MV-4-11 (cell line): Measurements from ENCODE around the gene KRTAP10-9.
"Not testable (repeated sequence)": the region's sequence is repeated elsewhere in the genome, so short reads cannot be mapped to it uniquely, and the experiment has no call there.

ENCODE experiments used
- DNase-seq: peaks from one replicate; lab custom pipeline; 2025; lab: John Stamatoyannopoulos, UW

The KRTAP10-9 gene

DNA sequence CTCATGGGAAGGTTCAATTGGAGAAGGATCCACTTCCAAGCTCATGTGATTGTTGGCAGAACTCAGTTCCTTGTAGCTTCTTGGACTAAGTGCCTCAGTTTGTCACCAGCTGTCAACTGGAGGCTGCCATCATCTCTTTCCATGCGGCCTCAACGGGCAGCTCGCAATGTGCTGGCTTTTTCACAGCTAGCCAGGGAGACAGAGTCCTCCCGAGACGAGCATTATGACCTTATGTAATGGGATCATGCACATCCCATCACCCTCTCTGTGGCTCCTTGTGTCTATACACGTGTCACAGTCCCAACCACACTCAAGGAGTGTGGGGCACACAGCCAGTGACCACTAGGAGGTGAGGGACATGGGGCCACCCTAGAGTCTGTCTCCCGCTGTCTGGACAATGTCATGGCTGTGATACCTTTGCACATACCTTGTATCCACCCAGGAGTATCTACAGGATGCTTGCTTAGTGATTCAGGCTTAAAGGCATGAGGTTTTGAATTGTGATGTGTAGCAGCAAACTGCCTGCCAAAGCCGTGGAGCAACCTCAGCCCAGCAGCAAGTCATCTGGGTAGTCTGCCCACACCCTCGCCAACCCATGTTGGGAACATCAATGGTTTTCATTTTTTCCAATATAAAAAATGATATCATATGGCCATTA lies 30.7 kb upstream of the KRTAP10-9 start:
- DNase-seq, result no peak

DNA sequence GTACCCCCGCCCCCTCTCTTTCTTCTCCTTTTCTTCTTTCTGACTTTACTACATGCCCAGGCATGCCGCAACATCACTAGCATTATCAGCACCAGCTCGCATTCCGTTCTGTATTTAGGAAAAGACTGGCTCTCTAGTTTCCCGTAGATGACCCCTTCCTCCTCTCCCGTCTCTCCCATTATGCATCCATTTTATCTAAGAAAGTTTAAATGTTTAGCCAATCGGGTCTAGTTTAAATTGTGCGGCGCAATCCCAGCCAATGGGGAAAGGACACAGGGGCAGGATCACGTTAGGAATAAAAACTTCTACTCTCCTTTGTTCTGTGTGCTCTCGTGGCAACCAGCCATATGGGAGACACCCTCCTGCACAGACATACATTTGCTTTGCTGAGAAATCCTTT lies 28.8 kb upstream of the KRTAP10-9 start:
- no peak for DNase-seq

DNA sequence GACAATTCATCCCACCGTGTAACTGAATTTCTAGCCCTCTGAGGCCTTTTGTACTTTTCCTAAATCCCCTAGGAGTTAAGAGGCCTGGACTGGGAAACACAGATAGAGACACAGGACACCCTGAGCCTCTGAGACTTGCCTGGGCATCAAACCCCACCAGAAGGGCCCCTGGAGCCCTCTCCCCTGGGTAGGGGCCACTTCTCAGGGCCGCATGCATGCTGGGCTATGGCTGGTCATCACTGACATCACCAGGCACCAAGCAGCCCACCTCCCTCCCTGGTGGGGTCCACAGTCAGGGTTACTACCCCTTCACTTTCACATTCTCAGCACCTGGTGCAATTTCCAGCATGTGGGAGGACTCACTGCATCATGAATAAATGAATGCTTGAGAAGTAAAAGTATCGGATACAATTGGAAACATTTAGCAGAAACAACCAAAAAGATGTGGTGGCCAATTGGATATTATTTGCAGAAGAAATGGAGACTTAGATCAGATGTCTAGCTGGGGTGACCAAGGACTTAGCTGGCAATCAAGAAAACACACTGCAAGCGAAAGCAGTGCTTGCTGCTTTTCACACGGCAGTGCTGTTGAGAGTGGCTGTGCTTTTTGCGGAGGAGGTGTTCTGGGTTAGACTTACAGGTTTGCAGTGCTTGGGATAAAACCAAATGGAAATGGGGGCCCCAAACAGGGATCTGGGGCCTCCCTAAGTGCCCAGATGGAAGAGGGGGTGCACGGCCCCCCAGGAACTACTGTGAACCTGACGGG lies 27.4 kb upstream of the KRTAP10-9 start:
- DNase-seq, result no peak

DNA sequence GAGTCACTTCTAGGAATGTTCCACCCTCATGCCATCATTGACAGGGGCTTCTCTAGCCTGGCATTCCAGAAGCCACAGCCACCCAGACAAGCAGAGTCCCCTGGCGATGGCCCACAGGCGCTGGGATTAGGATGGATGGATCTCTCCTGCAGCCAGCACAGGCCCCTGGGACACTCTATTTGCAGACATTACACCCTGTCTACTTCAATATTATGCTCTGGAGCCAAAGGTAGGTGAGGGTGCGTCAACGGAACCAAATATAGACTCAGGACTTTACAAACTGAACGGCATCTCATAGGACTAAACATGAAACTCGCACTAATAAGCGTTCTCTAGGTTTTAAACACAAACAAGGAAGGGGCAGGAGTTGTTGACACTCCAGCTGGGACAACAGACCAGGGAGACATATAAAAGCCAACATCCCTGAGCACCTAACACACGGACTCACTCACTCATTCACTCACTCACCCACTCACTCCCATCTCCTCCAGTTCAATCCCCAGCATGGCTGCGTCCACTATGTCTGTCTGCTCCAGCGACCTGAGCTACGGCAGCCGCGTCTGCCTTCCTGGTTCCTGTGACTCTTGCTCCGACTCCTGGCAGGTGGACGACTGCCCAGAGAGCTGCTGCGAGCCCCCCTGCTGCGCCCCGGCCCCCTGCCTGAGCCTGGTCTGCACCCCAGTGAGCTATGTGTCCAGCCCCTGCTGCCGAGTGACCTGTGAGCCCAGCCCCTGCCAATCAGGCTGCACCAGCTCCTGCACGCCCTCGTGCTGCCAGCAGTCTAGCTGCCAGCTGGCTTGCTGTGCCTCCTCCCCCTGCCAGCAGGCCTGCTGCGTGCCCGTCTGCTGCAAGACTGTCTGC lies 26.5 kb upstream of the KRTAP10-9 start, which contains the start of gene KRTAP10-7:
TSS of gene KRTAP10-7 (plus strand) at position 480 of the 861 bp plus-strand sequence. CDS start at position 505, 25 bp downstream.
- DNase-seq, result not testable (repeated sequence)

DNA sequence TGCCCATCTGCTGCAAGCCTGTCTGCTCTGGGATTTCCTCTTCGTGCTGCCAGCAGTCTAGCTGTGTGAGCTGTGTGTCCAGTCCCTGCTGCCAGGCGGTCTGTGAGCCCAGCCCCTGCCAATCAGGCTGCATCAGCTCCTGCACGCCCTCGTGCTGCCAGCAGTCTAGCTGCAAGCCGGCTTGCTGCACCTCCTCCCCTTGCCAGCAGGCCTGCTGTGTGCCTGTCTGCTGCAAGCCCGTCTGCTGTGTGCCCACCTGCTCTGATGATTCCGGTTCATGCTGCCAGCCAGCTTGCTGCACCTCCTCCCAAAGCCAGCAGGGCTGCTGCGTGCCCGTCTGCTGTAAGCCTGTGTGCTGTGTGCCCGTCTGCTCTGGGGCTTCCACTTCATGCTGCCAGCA lies 25.8 kb upstream of the KRTAP10-9 start:
- not testable (repeated sequence) for DNase-seq

DNA sequence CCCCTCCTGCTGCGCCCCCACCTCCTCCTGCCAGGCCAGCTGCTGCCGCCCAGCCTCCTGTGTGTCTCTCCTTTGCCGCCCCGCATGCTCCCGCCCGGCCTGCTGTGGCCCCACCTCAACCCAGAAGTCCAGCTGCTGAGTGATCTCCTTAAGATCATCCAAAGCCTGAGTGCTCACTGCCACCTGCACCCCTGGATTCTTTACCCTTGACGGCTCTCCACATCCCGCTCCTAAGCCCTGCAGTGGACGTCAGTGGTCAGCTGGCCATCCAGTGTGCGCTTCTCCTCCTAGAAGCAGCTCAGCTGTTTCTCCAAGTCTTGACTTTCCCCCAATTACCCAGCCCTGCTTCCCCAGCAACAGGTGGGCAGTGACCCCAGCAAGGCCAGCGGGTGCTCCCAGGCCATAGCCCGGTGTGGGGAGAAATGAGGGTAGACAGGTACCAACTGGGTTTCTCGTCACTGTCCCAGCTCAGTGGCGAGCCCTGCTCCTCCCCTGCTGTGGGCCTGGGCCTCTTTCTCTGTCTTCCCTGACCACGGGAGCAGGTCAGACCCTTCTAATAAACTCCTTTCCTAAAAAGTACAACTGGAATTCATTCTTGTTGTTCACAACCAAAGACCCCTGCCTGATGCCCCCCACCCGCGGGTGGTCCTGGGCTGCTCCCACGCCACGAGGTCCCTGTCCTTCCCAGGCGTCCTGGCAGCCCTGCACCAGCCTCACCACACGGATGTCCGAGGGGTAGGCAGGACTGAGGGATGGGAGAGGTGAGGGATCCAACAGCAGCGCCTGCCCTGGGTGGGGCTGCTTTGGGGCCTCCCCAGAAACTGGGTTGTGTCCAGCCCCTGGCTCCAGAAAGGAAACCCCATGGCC lies 25.1 kb upstream of the KRTAP10-9 start:
- no peak for DNase-seq

DNA sequence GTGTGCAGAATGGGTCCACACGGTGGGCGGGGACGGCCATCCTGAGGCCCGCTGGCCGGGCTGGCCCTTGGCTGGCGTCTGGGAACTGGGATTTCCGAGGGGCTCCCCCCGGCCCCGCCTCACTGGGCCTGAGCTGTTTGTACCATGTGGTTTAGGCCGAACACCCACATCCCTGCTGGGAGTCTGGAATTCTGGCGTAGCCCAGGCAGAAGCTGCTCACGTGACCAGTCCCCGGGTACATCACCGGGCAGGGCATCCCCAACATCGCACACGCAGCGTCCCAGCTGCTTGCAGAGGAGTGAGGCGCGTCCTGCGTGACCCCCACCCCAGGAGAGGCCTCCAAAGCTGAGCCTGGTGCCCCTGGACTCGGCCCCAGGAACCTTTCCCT lies 24.4 kb upstream of the KRTAP10-9 start:
- DNase-seq, result no peak

DNA sequence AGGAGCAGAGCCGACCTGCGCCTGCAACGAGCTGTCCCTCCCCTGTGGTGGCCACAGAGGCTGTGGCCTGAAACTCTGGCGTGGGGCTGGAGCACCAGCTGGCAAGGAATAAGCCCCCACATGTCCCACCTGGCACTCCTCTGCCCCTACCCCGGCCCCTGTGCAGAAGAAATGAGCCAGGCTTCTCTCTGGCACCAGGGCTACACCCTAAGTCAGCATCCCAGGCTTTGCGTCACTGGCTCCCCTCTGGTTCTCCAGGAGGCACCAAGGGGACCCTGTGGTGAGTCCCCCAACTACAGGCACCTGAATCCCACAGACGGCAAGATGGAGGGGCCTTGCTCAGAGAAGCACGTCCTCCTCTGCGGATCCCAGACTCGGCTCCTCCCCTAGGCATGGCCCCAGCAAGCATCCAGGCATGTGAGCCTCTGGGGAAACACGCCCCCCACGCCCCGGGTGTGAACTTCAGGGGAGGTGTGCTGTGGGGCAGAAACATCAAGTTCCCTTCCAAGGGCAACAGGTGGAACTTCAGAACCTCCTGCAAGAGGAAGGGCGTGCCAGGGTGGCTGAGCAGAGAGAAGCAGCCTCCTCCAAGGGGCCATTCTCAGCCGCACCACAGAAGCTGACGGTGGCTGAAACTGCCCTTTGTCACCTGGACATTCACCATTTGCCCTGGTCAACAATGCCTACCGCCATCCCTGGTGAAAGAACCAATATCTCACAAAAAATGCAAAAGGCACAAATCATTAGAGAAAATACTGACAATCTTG lies 23.6 kb upstream of the KRTAP10-9 start:
- DNase-seq, result no peak

DNA sequence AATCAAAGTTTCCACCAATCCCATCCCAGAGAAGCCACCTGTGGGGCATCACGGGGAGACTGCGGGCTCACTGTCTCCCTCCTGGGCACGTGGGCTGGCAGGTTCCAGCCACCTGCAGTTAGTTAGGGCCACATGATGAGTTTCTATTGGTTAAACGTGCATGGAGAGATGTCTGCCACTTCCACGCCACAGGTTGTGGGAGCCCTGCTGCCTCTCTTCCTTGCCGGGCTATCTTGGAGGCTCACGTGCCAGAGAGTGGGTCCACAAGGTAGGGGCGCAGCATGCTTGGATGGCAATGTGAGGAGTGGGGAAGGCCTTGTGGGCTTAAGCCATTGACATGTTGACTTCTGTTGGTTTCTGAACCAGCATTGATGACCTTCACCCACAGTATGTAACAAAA lies 23.0 kb upstream of the KRTAP10-9 start:
- DNase-seq, result no peak

DNA sequence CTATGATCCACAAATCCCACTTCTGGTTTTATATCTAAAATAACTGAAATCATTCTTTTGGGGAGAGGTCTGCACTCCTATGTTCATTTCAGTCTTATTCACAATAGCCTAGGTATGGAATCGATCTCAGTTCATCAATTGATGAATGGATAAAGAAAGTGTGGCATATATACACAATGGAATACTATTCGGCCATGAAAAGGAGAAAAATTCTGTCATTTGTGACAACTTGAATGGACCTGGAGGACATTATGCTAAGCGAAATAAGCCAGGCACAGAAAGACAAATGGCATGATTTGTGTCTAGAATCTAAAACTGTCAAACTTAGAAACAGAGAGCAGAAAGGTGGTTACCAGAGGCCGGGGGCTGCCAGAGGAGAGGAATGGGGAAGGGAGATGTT lies 20.4 kb upstream of the KRTAP10-9 start:
- no peak for DNase-seq

DNA sequence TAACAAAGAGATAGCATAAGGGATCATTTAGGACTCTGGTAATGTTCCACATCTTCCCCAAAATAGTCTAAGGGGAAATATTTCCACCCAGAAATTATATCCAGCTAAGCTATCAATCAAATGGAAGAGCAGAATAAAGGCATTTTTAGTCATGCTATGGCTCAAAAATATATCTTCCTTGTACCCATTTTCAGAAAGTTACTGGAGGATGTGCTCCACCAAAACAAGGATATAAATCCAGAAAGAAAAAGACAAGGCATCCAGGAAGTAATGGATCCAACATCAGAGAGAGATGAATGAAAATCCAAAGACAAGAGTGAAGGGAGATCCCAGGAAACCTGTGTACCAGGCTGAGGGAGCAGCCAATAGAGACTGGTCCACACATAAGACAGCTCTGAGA lies 17.7 kb upstream of the KRTAP10-9 start:
- DNase-seq, result no peak

DNA sequence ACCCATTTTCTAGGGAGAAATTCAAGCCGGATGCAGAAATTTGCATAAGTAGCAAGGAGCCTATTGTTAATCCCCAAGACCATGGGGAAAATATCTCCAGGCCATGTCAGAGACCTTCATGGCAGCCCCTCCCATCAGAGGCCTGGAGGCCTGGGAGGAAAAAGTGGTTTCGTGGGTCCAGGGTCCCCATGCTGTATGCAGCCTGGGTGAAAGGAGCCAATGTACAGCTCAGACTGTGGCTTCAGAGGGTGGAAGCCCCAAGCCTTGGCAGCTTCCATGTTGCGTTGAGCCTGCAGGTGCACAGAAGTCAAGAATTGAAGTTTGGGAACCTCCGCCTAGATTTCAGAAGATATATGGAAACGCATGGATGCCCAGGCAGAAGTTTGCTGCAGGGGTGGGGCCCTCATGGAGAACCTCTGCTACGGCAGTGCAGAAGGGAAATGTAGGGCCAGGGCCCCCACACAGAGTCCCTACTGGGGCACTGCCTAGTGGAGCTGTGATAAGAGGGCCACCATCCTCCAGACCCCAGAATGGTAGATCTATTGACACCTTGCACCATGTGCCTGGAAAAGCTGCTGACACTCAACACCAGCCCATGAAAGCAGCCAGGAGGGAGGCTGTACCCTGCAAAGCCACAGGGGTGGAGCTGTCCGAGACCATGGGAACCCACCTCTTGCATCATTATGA lies 16.6 kb upstream of the KRTAP10-9 start:
- DNase-seq, result not testable (repeated sequence)

DNA sequence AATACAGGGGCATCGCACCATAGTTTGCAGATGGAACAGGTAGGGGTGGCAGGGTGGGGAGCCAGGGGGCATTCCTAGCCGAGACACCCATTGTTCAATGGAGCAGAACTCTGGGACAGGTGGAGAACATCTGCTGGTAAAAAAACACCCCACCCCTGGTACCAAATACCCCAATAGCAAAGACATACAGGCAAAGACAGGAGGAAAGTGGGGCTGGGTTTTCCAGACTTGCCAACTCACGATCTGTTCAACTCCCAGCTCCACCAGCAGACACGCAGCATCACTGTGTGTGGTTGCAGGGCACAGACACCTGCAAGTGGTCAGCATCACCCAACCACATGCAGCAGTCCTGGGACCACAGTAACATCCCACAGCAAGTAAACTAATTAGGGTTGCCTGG lies 15.3 kb upstream of the KRTAP10-9 start:
- no peak for DNase-seq

DNA sequence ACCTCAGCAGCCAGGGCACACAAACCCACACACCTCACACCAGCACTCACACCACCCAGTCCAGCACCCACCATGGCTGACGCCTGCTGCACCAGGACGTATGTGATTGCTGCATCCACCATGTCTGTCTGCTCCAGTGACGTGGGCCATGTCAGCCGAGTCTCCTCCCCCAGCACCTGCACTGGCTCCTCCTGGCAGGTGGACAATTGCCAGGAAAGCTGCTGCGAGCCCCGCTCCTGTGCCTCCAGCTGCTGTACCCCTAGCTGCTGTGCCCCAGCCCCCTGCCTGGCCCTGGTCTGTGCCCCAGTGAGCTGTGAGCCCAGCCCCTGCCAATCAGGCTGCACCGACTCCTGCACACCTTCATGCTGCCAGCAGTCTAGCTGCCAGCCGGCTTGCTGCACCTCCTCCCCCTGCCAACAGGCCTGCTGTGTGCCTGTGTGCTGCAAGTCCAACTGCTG lies 14.8 kb upstream of the KRTAP10-9 start, which contains the start of gene KRTAP10-8:
TSS of gene KRTAP10-8 (plus strand) at position 51 of the 458 bp plus-strand sequence. CDS start at position 73, 22 bp downstream.
- DNase-seq, result no peak

DNA sequence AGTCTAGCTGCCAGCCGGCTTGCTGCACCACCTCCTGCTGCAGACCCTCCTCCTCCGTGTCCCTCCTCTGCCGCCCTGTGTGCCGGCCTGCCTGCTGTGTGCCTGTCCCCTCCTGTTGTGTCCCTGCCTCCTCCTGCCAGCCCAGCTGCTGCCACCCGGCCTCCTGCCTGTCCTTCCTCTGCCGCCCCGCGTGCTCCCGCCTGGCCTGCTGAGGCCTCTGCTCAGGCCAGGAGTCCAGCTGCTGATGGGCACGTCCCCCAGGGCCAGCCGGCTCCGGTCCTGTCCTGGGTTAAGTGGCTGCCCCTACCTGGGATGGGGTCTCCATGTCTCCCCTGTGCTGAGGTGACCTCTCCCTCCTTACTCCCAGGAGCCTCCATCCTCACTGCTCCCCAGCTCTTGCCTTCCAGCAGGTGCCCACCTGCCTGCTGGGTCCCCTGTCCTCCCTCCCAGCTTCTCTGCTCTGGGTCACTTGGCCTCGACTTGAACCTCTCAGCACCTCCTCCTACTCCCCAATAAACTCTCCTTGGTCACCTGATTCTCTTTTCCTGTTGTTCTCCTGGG lies 14.1 kb upstream of the KRTAP10-9 start:
- DNase-seq, result no peak

DNA sequence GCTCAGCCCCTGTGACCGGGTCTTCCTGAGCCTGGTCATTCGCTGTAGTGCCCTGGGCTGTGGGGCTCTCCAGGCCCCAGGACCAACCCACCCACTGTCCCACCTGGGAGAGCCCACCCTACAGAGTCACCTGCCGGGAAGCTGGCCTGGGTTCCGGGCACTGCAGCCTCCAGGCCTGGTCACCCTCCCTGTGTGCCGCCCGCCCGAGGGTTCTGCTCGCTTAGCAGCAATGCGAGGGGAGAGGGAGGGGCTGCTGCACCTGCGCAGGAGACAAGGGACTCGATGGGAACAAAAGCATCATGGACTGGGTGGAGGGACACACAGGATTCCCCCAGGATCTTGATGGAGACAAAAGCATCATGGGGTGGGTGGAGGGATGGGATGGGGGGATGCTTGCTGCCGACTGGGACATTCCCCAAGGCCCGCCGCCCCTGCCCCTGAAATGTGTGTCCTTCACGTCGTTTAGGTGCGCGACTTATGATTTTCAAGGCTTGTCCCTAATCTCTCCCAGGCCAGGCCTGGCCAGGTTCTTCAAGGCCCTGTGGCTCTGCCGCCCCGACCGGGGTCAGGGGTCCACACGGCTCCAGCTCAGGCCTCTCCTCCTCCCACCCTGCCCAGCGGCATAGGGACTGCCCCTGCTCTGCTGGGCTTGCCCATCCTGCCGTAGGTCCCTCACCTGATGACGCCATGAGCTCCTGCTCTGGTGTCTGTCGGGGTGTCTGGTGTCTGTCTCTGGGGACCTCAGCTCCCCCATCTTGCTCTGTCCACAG lies 13.3 kb upstream of the KRTAP10-9 start:
- DNase-seq, result no peak

DNA sequence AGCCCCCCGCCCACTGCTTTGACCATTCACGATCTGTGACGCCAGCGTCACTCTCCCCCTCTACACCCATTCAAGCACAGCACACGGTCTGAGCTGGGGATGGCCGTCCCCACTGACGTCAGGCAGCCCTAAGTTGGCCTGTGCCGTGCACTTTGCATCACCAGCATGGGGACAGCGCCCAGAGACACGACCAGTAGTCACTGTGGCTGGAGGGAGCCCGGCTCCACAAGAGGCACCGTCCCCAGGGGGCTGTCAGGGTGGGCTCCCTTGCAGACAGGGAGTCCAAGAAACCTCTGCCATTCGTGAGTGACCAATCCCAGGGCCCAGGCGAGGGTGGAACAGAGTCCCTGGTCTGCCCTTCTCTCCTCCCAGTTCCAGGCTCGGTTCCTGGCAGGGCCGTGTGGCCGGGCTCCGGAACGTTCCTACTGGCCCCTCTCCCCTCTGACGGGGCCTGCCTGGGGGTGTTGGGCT lies 12.7 kb upstream of the KRTAP10-9 start:
- no peak for DNase-seq

DNA sequence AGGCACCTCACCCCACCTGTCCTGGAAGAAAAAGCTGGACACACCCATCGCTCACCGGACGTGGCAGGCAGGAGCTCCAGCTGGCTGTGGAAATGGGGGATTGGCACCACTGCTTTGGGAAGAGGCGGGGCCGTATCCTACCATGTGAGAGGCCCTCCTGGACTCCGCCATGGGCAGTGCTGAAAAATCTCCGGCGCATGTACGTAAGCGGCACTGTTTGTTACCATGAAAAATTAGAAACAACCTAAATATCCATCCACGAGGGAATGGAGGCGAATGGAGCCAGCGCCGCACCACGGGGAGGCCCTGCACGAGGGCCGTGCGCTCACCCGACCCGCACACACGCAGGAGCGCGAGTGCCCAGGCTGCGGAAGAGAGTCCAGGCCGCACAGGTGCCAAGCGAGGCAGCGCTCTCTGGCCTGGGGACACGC lies 11.9 kb upstream of the KRTAP10-9 start:
- no peak for DNase-seq

DNA sequence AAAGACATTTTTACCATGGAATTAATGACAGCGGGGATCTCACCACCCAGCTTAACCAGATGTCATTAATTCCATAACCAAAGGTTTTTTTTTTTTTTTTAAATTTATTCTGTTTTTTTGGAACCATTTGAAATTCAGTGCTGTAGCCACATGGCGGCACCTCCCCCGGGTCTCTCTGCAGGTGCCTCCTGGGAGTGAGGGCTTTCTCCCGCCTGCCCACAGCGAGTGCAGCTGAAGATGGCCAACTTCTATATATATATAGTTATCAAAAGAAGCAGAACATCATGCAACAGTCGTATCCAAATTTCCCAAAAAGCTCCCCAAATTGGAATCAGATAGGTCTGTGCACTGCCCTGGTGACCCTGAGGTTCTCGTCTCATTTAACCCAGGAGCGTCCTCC lies 11.4 kb upstream of the KRTAP10-9 start:
- no peak for DNase-seq
